H1 (cell line): ENCODE measurements around the gene SPEN.

Source experiments
- EP300 ChIP-seq, 2 experiments: IDR thresholded peaks; 1 replicate in 1 of 2; 2 replicates in 1 of 2; pipeline ENCODE4 v1.6.1; 2011 to 2012; ENCODE audit warnings: low read depth in 2 of 2, low read length in 2 of 2, mild to moderate bottlenecking in 2 of 2, borderline replicate concordance in 1 of 2, inconsistent platforms in 1 of 2, moderate library complexity in 1 of 2
- HDAC2 ChIP-seq, 2 experiments: fragments of 300-600 bp in 1 of 2; sonication (generic) in 1 of 2; IDR thresholded peaks; 2 replicates each; pipeline ENCODE4 v1.6.1; 2011 to 2012; ENCODE audit warnings: low read depth in 2 of 2, low read length in 2 of 2, mild to moderate bottlenecking in 2 of 2, moderate library complexity in 2 of 2, borderline replicate concordance in 1 of 2, inconsistent platforms in 1 of 2
- TF ChIP-seq, protein P1 (sequence below): IDR thresholded peaks from 2 replicates; pipeline ENCODE4 v1.6.1; 2012; ENCODE audit warnings: low read length, inconsistent platforms

DNA sequence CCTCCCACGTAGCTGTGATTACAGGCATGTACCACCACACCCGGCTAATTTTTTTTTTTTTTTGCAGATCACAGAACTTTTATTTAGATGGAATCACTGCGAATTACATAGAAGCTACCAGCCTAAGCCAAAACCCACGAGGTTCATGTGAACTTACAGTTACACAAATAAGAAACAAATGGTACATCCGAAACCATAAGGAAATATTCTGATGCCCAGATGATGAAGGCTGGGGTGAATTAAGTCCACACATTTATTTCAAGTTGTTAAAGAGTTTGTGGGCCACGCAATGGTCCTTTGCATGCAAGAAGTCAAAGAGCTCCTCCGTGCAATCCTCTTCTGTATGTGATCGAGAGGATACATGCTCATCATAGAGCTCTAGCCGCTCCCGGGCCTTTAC is 40.4 kb upstream of the SPEN start:
- TF ChIP-seq, protein P1, sequence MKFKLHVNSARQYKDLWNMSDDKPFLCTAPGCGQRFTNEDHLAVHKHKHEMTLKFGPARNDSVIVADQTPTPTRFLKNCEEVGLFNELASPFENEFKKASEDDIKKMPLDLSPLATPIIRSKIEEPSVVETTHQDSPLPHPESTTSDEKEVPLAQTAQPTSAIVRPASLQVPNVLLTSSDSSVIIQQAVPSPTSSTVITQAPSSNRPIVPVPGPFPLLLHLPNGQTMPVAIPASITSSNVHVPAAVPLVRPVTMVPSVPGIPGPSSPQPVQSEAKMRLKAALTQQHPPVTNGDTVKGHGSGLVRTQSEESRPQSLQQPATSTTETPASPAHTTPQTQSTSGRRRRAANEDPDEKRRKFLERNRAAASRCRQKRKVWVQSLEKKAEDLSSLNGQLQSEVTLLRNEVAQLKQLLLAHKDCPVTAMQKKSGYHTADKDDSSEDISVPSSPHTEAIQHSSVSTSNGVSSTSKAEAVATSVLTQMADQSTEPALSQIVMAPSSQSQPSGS: no peak
- TF ChIP-seq HDAC2 (IDR thresholded peaks at IDR 0.05; ENCODE audit: borderline replicate concordance in 1 of 2, low read depth in 2 of 2, low read length in 2 of 2) (no peak), EP300 (IDR thresholded peaks at IDR 0.05; ENCODE audit: borderline replicate concordance in 1 of 2, low read depth in 2 of 2, low read length in 2 of 2) (no peak)
